Midbrain (tissue), 1 donor: ENCODE results near the gene YDJC.

Source experiments
- DNase-seq: peaks from one replicate; lab custom pipeline; 2025; lab: John Stamatoyannopoulos, UW

Gene YDJC

DNA sequence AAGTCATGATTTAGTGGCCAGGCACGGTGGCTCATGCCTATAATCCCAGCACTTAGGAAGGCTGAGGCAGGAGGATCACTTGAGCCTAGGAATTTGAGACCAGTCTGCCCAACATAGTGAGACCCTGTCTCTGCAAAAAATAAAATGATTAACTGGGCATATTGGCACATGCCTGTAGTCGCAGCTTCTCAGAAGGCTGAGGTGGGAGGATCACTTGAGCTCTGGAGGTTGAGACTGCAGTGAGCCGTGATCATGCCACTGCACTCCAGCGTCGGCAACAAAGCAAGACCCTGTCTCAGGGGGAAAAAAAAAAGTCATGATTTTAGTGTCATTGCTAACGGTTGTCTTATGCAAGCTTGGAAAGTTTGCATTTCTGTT, 50.4 kb downstream of the YDJC start:
- DNase-seq: no peak
